Activated T-helper 2 cell treated with anti-CD3 and anti-CD28 coated beads, Interferon-gamma antibody, Interleukin-2, Interleukin-4, amounts not matched to agents 10 μg/mL and 5 μg/mL and 100 μg/mL, durations not matched to agents 14 hours and 24 hours and 36 hours (primary cell): ENCODE results near the gene WDR46. TPM values are rescaled to one million over a fixed set of nuclear protein-coding genes. Genes with fewer than 3 reads are reported as not detected.

Source experiments
- DNase-seq: peaks from one replicate; pipeline ENCODE4 v3.0.0; 2021; ENCODE audit warnings: low spot score
- H3K27ac Mint-ChIP-seq: one replicate; pipeline ENCODE4 v1.8.0; 2021; ENCODE audit warnings: mixed read lengths
- H3K27me3 Mint-ChIP-seq: one replicate; pipeline ENCODE4 v1.8.0; 2021; ENCODE audit warnings: low read depth, mixed read lengths
- H3K36me3 Mint-ChIP-seq: one replicate; pipeline ENCODE4 v1.8.0; 2021; ENCODE audit warnings: low read depth, mixed read lengths
- H3K4me1 Mint-ChIP-seq: one replicate; pipeline ENCODE4 v1.8.0; 2021; ENCODE audit warnings: low read depth, mixed read lengths
- H3K4me3 Mint-ChIP-seq: one replicate; pipeline ENCODE4 v1.8.0; 2021; ENCODE audit warnings: low read depth, mild to moderate bottlenecking, moderate library complexity, mixed read lengths
- H3K9me3 Mint-ChIP-seq: one replicate; pipeline ENCODE4 v1.8.0; 2021; ENCODE audit warnings: mixed read lengths
- intact Hi-C: fragments of 100-400 bp; cut with micrococcal nuclease; formaldehyde crosslinking; loops from one replicate; pipeline ENCODE4 v1.15.1; 2023
- total RNA-seq: library from RNA; stranded (reverse); gene quantifications from 2 replicates; pipeline ENCODE4 v1.2.3, GENCODE V29; 2022

Gene WDR46
- total RNA-seq, 1 donor from 2014 or later: 87.3 TPM

DNA sequence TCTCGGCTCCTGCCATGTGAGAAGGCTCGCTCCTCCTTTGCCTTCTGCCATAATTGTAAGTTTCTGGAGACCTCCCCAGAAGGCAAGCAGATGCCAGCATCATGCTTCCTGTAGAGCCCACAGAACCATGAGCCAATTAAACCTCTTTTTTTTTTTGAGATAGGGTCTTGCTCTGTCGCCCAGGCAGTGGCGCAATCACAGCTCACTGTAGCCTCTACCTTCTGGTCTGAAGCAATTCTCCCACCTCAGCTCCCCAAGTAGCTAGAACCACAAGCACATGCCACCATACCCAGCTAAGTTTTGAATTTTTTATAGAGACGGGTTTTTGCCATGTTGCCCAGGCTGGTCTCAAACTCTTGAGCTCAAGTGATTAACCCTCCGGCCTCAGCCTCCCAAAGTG lies 52.2 kb downstream of the WDR46 start:
- H3K36me3 Mint-ChIP-seq: no peaks in the 10 kb centered on the region
- H3K4me3 Mint-ChIP-seq: no peak overlapping the region
- no peaks in the 10 kb centered on the region for H3K9me3 Mint-ChIP-seq
- H3K4me1 Mint-ChIP-seq: peaks cover 6% of the 10 kb centered on the region
- intact Hi-C loops: no loop called here
- peaks cover 39% of the 10 kb centered on the region for H3K27me3 Mint-ChIP-seq
- no peak for DNase-seq
- H3K27ac Mint-ChIP-seq: no peak overlapping the region

DNA sequence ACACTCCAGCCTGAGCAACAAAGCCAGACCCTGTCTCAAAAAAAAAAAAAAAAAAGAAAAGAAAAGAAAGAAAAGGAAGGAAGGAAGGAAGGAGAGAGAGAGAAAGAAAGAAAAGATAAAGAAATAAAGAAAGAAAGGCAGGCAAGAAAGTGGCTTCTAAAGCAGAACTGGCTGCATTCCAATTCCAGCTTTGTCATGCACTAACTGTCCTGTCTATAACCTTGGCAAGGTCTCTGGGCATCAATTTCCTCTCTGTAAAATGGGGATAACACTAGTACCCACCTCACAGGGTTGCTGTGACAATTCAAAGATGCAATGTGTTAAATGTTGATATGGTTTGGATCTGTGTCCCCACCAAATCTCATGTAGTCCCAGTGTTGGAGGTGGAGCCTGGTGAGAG lies 52.7 kb downstream of the WDR46 start:
- H3K27me3 Mint-ChIP-seq: peaks cover 43% of the 10 kb centered on the region
- no peak overlapping the region for H3K4me3 Mint-ChIP-seq
- intact Hi-C loops: no loop called here
- peaks cover 4% of the 10 kb centered on the region for H3K4me1 Mint-ChIP-seq
- DNase-seq: no peak
- H3K9me3 Mint-ChIP-seq: no peaks in the 10 kb centered on the region
- no peak overlapping the region for H3K27ac Mint-ChIP-seq
- H3K36me3 Mint-ChIP-seq: no peaks in the 10 kb centered on the region

DNA sequence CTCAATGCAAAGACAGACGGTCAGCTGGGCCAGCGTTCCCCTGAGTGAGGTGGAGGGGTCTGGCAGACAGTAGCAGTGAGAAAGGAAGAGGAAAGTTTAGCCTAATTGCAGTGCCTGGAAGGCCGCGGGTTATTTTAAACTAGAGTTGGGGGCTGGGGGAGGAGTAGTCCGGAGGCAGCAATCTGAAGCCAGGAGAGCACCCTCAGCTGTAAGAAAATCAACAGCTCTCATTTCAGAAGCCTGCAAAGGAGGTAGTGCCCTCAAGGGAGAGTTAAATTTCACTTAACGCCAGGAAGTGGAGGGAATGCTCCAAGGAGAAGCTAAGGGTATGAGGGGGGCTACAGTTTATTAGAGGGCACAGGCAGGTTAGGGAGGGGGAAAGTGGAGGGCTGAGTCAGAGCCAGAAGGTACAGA lies 53.8 kb downstream of the WDR46 start:
- Mint-ChIP-seq H3K27me3 (peaks cover 43% of the 10 kb centered on the region), H3K4me1 (peaks cover 2% of the 10 kb centered on the region), H3K36me3 (no peaks in the 10 kb centered on the region), H3K27ac (no peak overlapping the region), H3K9me3 (no peaks in the 10 kb centered on the region), H3K4me3 (no peak overlapping the region)
- no peak for DNase-seq
- intact Hi-C loops: no loop called here

Other genes with a start within 250 kb of the WDR46 start
- 57.1 and 58.9 TPM in 2 replicates for gene HLA-DPA1, start 215.6 kb downstream of the WDR46 start, total RNA-seq
- gene HLA-DPB1, start 213.2 kb downstream of the WDR46 start, total RNA-seq: 11.8 and 12.6 TPM in 2 replicates
- 0.34 and 0.37 TPM in 2 replicates for gene COL11A2, start 96.8 kb downstream of the WDR46 start, total RNA-seq
- gene RXRB, start 88.6 kb downstream of the WDR46 start, total RNA-seq: 47.8 and 50.0 TPM in 2 replicates
- gene SLC39A7, start 88.4 kb downstream of the WDR46 start, total RNA-seq: 63.8 and 69.6 TPM in 2 replicates
- 14.7 and 18.2 TPM in 2 replicates for gene HSD17B8, start 84.6 kb downstream of the WDR46 start, total RNA-seq
- gene RING1, start 80.7 kb downstream of the WDR46 start, total RNA-seq: 46.0 and 46.1 TPM in 2 replicates
- gene VPS52, start 17.4 kb downstream of the WDR46 start, total RNA-seq: 53.4 and 56.7 TPM in 2 replicates
- gene RPS18, start 17.2 kb downstream of the WDR46 start, total RNA-seq: 3,099 and 3,143 TPM in 2 replicates
- 5.1 and 6.5 TPM in 2 replicates for gene B3GALT4, start 12.1 kb downstream of the WDR46 start, total RNA-seq
- gene PFDN6, start 362 bp upstream of the WDR46 start, total RNA-seq: 104 and 117 TPM in 2 replicates
- gene RGL2, start 9.7 kb upstream of the WDR46 start, total RNA-seq: 31.5 and 32.9 TPM in 2 replicates
- gene TAPBP, start 24.8 kb upstream of the WDR46 start, total RNA-seq: 274 and 276 TPM in 2 replicates
- 10.9 and 14.4 TPM in 2 replicates for gene ZBTB22, start 28.5 kb upstream of the WDR46 start, total RNA-seq
- gene DAXX, start 33.7 kb upstream of the WDR46 start, total RNA-seq: 61.5 and 64.7 TPM in 2 replicates
- 78.3 and 80.9 TPM in 2 replicates for gene KIFC1, start 102.6 kb upstream of the WDR46 start, total RNA-seq
- gene PHF1, start 121.8 kb upstream of the WDR46 start, total RNA-seq: 33.0 and 39.1 TPM in 2 replicates
- gene CUTA, start 128.9 kb upstream of the WDR46 start, total RNA-seq: 143 and 146 TPM in 2 replicates
- 60.1 and 71.3 TPM in 2 replicates for gene SYNGAP1, start 130.8 kb upstream of the WDR46 start, total RNA-seq
- gene ZBTB9, start 165.3 kb upstream of the WDR46 start, total RNA-seq: 11.4 and 11.5 TPM in 2 replicates